ENCODE measurements around the gene TNNC1.

TNNC1 gene

DNA sequence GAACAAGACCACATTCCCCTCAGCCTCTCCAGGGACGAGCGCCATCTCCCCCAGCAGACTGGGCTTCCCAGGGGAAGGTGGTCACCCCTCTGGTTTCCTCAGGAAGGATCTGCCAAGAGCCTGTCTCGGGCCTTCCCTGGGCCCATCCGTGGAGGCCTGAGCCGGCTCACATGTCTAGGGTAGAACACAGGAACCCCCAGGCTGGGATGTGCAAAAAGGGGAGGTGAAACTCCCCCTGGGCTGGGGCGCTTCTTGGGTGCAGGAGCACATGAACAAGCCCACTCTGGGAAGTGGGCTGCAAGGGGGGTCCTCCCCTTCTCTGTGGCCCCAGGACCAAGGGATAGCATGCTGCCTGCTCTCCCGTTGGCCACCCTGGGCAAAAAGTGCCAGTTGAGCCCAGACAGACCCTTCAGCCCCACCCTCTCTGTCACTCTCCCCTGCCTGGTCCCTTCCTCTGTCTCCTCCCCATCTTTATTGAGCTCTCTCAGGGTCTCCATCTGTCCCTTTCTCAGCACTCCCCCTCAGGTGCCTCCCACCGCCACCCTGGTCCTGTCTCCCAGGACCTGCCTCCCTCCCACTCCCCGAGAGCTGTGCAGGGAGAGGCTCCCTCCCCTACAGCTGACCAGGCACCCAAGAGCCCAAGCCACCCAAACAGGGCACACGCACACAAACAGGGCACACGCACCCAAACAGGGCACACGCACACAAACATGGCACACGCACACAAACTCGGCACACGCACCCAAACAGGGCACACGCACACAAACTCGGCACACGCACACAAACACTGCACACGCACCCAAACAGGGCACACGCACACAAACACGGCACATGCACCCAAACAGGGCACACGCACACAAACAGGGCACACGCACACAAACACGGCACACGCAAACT is 9.8 kb downstream of the TNNC1 start:
- no peak for DNase-seq (ENCODE audit: low read depth)

DNA sequence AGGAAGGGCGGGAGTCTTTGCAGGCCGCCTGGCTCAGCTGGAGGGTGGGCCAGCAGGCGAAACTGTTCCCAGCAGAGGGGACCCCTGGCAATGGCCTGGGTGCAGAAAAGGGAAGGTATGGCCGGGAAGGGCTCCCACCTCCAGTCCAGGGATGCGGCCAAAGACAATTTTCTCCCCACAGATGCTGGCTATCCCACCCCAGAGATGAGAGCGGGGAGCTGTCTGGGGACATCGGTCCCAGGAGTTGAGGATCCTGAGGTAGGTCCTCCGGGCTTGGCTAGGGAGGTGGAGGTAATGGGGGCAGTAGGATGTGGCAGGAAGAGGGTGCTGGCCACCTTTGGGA is 10.6 kb downstream of the TNNC1 start:
- no peak for DNase-seq (ENCODE audit: low read depth)

- no peak for DNase-seq (ENCODE audit: low read depth)
Measured at GRCh38 chr3:52442409-52443267, 11.2 kb downstream of the TNNC1 start.

GRCh38 chr3:52441772-52442332 is 12.0 kb downstream of the TNNC1 start:
- DNase-seq (ENCODE audit: low read depth) = no peak

- DNase-seq (ENCODE audit: low read depth) = no peak
Measured at GRCh38 chr3:52441091-52441771, 12.6 kb downstream of the TNNC1 start.

DNA sequence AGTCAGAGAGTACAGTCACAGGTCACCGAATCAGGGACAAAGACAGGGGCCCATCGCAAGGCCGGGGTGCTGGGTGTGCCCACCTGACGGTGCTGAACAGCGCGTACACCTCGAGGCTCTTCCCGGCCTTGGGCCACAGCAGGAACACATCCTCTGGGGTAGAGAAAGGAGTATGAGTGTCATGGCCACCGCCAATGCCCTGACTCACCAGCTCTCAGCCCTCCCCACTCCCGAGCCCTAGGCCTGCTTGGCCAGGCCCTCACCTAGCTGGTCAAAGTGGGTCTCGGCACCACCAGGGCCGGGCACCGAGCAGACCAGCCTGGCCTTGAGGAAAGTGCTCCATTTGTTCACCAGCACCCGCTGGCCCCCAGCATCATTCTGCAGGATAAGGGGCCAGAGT is 13.2 kb downstream of the TNNC1 start:
- no peak for DNase-seq (ENCODE audit: low read depth)

GRCh38 chr3:52440249-52440551 is 13.6 kb downstream of the TNNC1 start:
- DNase-seq (ENCODE audit: low read depth) = no peak

GRCh38 chr3:52439426-52440248 is 14.2 kb downstream of the TNNC1 start:
- no peak for DNase-seq (ENCODE audit: low read depth)

DNA sequence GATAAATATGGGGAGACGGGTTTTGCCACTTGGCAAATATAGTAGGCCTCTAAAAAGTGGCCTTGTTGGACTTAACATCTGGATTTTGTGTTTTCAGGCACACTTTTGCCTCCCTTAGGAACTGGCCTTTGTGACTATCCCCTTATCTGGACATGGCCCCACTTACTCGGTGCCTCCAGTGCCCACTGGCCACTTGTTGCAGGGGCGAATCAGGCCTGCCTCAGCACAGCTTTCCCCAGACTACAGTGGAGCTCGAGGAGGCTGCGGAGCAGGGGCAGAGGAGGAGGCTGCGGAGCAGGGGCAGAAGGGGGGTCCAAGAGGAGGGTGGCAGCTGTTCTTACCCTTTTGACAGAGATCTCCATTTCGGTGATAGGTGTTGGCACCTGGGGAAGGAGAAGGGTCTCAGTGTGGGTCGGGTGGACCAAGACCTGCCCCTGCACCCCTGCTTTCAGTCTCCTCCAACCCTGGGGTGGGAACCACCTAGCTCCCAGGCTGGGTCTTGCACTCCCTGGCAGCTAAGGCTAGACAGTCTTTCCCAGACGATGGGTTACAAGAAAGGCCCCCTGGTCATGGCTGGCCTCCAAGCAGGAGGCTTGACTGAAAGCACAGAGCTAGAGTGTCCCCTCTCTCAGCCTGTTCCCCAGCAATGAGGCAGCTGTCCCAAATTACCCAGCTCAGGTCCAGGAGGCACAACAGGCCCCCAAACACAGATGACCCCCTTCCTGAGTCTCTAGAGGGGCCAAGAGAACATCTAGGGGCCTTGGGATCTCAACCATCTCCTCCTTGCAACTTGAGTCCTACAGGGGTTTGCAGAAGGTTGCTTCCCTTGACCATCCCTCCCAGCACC is 15.0 kb downstream of the TNNC1 start:
- no peak for DNase-seq (ENCODE audit: low read depth)

DNA sequence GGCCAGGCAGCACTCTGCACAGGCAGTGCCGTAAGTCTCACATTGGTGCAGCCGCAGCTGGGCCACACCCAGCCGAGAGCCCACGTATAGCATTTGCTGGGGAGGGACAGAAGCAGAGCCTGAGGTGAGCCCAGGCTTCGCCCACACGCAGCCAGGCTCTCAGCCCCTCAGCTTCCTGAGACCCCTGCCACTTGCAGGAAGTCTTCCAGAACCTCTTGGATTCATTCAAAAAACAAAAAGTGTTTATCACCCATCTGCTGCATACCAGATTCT is 15.8 kb downstream of the TNNC1 start:
- DNase-seq (ENCODE audit: low read depth) = no peak

DNA sequence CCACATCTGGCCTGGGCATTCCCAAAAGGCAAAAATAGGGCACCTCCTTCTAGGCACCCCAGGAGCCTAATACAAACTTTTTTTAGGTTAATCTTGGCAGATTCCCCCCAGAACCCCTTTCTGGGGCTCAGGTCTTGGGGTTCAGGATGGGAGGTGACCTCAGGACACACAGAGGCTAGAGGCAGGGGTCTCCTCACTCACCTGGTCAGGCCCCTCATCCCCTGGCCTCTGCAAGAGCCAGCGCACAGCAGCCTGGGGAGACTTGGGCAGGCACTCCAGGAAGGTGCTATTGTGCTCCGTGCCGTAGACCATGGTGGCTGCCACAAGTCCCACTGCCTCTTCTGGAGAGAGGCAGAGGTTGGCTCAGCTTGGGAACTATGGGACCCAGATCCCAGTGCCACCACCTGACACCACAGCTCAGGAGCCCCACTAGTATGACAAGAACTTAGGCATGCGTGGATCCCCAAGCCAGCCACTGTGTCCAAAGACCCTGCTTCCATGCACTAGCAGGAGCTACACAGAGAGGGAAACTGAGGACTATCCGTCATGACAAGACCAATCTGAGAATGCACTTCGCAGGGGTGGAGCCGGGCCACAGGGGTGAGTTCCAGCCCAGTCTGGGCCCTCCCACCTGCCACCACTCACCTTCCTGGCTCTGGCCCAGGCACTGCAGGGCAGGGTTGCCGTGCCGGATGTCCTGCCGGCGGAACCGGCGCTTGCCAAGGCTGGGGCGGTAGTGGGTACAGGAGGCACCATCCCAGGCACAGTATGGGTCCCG is 16.3 kb downstream of the TNNC1 start:
- DNase-seq (ENCODE audit: low read depth) = no peak

DNA sequence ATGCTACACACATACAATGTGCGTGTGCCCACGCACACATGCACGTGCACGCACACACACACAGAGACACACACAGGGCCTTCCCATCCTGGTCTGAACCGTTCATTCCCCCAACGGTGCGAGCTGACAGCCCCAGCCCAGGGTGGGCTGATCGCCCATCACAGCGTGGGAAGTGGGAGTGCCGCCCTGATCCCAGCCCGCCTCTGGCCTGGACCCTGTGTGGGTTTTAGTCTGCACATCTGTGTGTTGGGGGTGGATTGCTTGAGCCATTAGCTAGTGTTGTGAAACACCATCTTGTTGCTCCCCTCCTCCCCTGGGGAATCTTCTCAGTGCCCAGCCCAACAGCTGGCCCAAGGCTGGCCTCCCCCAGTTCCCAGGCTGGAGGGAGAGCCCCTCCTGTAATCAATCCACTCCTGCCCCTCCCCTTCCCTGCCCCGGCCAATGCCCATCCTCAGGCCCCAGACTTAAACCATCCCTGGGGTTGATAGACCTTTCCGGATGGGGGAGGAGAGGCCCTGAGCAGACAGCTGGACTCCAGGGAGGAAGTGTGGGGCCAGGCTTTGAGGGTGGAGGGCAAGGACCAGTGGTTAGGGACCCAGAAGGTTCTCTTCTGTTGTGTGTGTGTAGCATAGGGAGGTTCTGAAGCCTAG is 17.2 kb downstream of the TNNC1 start:
- peak; percentile 16 for DNase-seq (ENCODE audit: low read depth)

DNA sequence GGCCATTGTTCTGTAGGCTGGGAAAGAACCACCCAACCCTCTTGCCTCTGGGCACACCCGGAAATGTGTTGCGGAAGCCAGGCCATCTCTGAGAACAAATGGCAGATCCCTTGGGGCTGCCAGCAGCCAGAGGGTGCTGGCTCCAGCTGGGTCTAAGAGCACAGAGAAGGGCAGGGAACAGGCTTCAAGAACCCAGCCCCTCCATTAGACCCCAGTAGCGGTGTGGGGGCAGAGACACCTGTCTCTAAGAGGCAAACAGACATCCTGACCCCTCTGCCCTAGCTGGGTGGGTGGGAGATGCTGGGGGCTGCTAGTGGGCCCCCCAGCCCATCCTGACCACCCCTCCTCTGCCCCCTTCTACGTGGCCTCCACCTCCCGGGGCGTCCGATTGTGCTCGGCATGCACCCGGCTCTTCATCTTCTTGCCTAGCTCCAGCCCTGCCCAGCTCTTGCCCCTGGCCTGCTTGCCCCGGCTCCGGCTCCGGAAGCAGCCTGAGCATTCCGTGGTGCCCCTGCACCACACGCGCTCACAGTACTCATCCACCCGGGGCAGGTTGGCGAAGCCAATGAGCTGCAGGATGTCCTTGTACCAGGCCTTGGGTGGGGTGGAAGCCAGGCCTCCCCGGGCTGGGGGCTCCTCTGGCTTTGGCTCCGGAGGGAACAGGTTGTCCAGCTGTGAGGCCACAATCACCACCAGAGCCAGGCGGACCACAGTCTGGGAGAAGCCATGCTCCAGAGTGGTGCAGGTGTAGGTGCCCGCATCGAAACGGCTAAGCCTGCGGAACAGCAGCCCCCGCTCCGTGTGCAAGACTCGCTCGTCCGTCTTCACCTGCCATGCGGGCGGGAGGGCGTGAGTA is 18.4 kb downstream of the TNNC1 start:
- DNase-seq (ENCODE audit: low read depth) = no peak

DNA sequence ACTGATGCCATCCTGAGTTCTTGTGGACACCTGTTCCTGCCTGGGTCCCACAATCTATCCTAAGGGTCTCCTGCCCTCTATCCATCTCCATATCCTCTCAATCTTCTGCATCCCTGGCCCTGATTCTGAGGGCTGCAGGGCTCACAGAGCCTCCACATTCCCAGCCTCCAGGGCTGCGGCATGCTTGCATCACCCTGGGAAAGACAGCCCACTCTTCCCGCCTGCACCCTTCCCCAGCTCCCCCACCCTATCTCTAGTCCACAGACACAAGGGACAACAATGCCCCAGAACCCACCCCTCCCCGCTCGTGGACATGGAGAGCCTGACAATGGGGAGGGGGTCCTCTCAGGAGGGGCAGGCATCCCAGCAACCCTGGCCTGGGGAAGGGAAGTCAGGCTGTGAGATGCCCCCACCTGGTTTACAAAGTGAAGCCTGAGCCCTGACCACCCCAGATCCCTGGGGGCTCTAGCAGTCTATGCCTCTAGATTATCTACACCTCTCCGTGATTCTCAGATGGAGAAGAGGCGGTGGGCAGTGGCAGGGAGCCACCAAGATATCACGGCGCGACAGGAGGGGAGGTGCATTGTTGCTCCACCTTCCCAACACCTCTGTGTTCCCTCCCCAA is 19.2 kb downstream of the TNNC1 start:
- DNase-seq (ENCODE audit: low read depth) = no peak

- DNase-seq (ENCODE audit: low read depth) = no peak
Measured at GRCh38 chr3:52433996-52434479, 19.8 kb downstream of the TNNC1 start.

- DNase-seq (ENCODE audit: low read depth) = no peak
Measured at GRCh38 chr3:52433328-52433995, 20.4 kb downstream of the TNNC1 start.

DNA sequence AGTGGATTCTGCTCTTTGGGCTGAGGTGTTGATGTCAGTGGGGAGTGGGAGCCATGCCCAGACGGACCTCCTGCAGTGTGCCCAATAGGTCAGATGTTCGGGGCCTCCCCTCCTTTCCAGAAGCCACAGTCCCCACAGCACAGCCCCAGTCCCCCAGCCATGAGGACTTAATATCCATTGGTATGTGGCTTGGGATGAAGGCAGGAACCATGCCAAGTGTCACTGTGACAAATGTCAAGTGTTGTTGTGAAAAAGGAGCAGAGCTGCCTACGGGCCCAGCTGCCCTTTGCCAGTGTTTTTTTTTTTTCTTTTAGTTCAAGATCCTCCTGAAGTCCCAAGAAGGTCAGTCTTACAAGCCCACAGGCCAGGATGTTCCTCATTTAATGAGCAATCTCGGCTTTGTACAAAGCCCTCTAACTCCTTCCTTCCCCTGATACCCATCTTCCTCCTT is 21.1 kb downstream of the TNNC1 start:
- no peak for DNase-seq (ENCODE audit: low read depth)
